Measurements from ENCODE around the gene COX6A2. TPM values are rescaled to one million over a fixed set of nuclear protein-coding genes. Genes with fewer than 3 reads are reported as not detected.

COX6A2 gene
- total and polyA plus RNA-seq, 2 experiments from 2014 or later = 40.7 to 166 TPM

DNA sequence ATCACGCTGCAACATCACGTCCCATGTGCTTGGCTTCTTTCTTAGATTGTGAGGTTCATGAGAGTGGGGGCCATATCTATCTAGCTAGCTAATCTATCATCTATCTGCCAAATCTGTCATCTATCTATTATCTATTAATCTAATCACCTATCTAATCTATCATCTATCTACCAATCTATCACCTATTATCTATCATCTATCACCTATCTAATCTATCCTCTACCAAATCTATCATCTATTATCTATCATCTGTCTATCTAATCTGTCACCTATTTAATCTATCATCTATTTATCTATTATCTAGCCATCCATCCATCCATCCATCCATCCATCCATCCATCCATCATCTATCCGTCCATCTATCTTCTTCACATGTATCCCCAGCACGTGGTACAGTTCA, 14.2 kb downstream of the COX6A2 start:
- DNase-seq (ENCODE audit: low read depth in 1 of 2, low spot score in 1 of 2) = no peak
- TF ChIP-seq CTCF (IDR thresholded peaks at IDR 0.05; ENCODE audit: low read depth, low read length) = no peak
- H3K9me3 ChIP-seq (ENCODE audit: low read depth) = no peaks in the 10 kb centered on the region
- H3K4me3 ChIP-seq = no peak overlapping the region
- H3K4me1 ChIP-seq (ENCODE audit: low read depth) = no peaks in the 10 kb centered on the region
- no peak overlapping the region for H3K27ac ChIP-seq
- no peaks in the 10 kb centered on the region for H3K36me3 ChIP-seq
- H3K27me3 ChIP-seq = no peaks in the 10 kb centered on the region

- H3K27me3 ChIP-seq = peaks cover 1% of the 10 kb centered on the region
- H3K27ac ChIP-seq = no peak overlapping the region
- TF ChIP-seq CTCF (IDR thresholded peaks at IDR 0.05; ENCODE audit: low read depth, low read length) = no peak
These were observed 14.8 kb downstream of the COX6A2 start for GRCh38 chr16:31413381-31413780.

GRCh38 chr16:31412750-31413149, 15.4 kb downstream of the COX6A2 start:
- H3K9me3 ChIP-seq (ENCODE audit: low read depth) = no peaks in the 10 kb centered on the region
- no peaks in the 10 kb centered on the region for H3K36me3 ChIP-seq
- no peak for DNase-seq (ENCODE audit: low read depth in 1 of 2, low spot score in 1 of 2)
- no peaks in the 10 kb centered on the region for H3K4me1 ChIP-seq (ENCODE audit: low read depth)
- TF ChIP-seq CTCF (IDR thresholded peaks at IDR 0.05; ENCODE audit: low read depth, low read length) = no peak
- H3K27me3 ChIP-seq = peaks cover 5% of the 10 kb centered on the region
- H3K27ac ChIP-seq = no peak overlapping the region
- no peak overlapping the region for H3K4me3 ChIP-seq

More at GRCh38 chr16:31413381-31413780, 14.8 kb downstream of the COX6A2 start:
- Histone ChIP-seq H3K9me3 (ENCODE audit: low read depth) (no peaks in the 10 kb centered on the region), H3K4me1 (ENCODE audit: low read depth) (no peaks in the 10 kb centered on the region), H3K36me3 (no peaks in the 10 kb centered on the region), H3K4me3 (no peak overlapping the region)
- no peak for DNase-seq (ENCODE audit: low read depth in 1 of 2, low spot score in 1 of 2)

DNA sequence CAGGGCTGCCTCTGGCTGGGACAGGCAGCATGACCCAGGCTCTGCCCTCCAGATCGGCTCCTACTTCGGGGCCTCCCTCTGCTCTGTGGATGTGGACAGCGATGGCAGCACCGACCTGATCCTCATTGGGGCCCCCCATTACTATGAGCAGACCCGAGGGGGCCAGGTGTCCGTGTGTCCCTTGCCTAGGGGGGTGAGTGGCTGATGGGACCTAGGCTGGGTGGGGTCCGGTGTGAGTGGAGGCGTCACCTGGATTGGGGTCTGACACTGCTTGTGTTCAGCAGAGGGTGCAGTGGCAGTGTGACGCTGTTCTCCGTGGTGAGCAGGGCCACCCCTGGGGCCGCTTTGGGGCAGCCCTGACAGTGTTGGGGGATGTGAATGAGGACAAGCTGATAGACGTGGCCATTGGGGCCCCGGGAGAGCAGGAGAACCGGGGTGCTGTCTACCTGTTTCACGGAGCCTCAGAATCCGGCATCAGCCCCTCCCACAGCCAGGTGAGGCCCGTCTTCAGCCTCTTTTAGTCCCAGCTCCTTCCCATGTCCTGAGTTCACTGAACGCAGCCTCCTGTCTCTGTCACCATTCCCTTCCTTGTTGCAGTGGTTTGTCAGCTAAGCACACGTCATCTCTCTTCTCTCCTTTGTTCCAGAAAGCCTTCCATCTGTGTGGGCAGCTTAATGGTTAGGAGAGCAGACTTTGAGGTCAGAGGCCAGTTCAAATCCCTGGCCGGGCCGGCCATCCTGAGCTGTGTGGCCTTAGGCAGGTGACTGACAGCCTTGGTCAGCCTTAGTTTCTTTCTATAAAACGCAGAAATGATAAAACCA, 16.9 kb downstream of the COX6A2 start:
- Histone ChIP-seq H3K9me3 (ENCODE audit: low read depth) (no peaks in the 10 kb centered on the region), H3K36me3 (no peaks in the 10 kb centered on the region), H3K27me3 (peaks cover 5% of the 10 kb centered on the region), H3K4me3 (no peak overlapping the region), H3K27ac (no peak overlapping the region), H3K4me1 (ENCODE audit: low read depth) (no peaks in the 10 kb centered on the region)
- DNase-seq (ENCODE audit: low read depth in 1 of 2, low spot score in 1 of 2) = no peak
- no peak for TF ChIP-seq CTCF (IDR thresholded peaks at IDR 0.05; ENCODE audit: low read depth, low read length)

GRCh38 chr16:31410082-31410481, 18.1 kb downstream of the COX6A2 start:
- Histone ChIP-seq H3K27ac (no peak overlapping the region), H3K36me3 (no peaks in the 10 kb centered on the region), H3K4me1 (ENCODE audit: low read depth) (no peaks in the 10 kb centered on the region), H3K4me3 (no peak overlapping the region), H3K9me3 (ENCODE audit: low read depth) (no peaks in the 10 kb centered on the region), H3K27me3 (peaks cover 5% of the 10 kb centered on the region)
- TF ChIP-seq CTCF (IDR thresholded peaks at IDR 0.05; ENCODE audit: low read depth, low read length) = no peak
- DNase-seq (ENCODE audit: low read depth in 1 of 2, low spot score in 1 of 2) = no peak

All from cardiac muscle cell (in vitro differentiated cells and primary cell).